Stomach (tissue), 4 donors: Measurements from ENCODE around the gene GFER.

Experiments
- CTCF ChIP-seq, 7 experiments: fragments of 450-650 bp in 4 of 7; fragments of 200-600 bp in 3 of 7; sonication (generic) in 3 of 7; IDR thresholded peaks; one replicate each; pipeline ENCODE4 v1.5.1; 2016 to 2019; ENCODE audit warnings: antibody characterized with exemption in 7 of 7, control low read depth in 2 of 7, mild to moderate bottlenecking in 1 of 7
- EP300 ChIP-seq: sonication (generic); formaldehyde crosslinking; IDR thresholded peaks from one replicate; pipeline ENCODE4 v1.6.1; 2017; ENCODE audit warnings: antibody characterized with exemption
- POLR2A ChIP-seq, 4 donors: fragments of 450-650 bp; IDR thresholded peaks; one replicate each; pipeline ENCODE4 v1.6.1; 2016; ENCODE audit warnings: antibody characterized with exemption in 4 of 4, control low read depth in 2 of 4, mild to moderate bottlenecking in 1 of 4, moderate library complexity in 1 of 4
- POLR2AphosphoS5 ChIP-seq, 3 donors: sonication (generic); formaldehyde crosslinking; IDR thresholded peaks; one replicate each; pipeline ENCODE4 v1.6.1; 2016; ENCODE audit warnings: antibody characterized with exemption in 3 of 3

DNA sequence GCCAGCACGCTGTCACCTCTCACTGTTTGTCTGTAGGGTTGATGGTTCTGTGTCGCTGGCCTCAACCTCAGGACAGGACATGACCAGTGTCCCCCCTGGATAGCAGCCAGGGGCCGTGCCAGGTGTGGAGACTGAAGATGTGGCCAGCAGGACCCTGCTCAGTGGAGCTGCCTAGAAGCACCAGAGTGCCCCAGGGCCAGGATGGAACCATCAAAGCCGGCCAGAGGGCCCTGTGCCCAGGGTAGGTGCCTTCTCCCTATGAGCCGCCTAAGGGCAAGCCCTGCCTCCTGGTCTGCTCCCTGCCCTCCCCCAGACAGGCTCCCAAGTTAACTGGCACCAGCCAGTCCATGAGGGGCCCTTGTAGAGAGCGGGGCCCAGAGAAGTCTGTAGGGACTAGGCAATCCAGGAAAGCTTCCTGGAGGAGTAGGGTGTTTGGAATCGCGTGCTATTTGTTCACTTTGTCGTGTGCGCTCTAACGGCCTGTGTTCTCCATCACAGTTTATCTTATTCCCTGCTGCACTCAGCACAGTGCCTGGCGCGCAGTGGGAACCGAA lies 25.2 kb upstream of the GFER start:
- TF ChIP-seq CTCF (IDR thresholded peaks at IDR 0.05) (no peak), POLR2A (IDR thresholded peaks at IDR 0.05) (no peak), POLR2AphosphoS5 (IDR thresholded peaks at IDR 0.05) (no peak), EP300 (no peak)
